Measurements from ENCODE around the gene TMEM8B. TPM values are rescaled to one million over a fixed set of nuclear protein-coding genes. Genes with fewer than 3 reads are reported as not detected.

The TMEM8B gene
- total RNA-seq, 1 experiment from 2014 or later: 9.3 TPM

GRCh38 chr9:35891646-35892045 lies 62.6 kb downstream of the TMEM8B start:
- no peak overlapping the region for H2BK12ac ChIP-seq (ENCODE audit: insufficient read length, low read depth, low read length)
- TF ChIP-seq CTCF (conservative IDR thresholded peaks at IDR 0.05): no peak
- no peak overlapping the region for H2BK20ac ChIP-seq (ENCODE audit: low read depth, low read length, poor library complexity, severe bottlenecking)
- H4K5ac ChIP-seq (ENCODE audit: insufficient read length, low read depth, low read length): no peak overlapping the region
- no peak overlapping the region for H3K18ac ChIP-seq (ENCODE audit: insufficient read length, low read depth, low read length)
- H2AK5ac ChIP-seq (ENCODE audit: insufficient read length, low read length): no peak overlapping the region
- H3K14ac ChIP-seq (ENCODE audit: insufficient read depth, low read length): no peak overlapping the region
- H3K23ac ChIP-seq (ENCODE audit: insufficient read length, low read depth, low read length): no peak overlapping the region
- H4K91ac ChIP-seq (ENCODE audit: insufficient read length, low read depth, low read length): no peak overlapping the region
- Mint-ChIP-seq H3K36me3 (ENCODE audit: insufficient read depth in 1 of 3, low read depth in 3 of 3) (no peaks in the 10 kb centered on the region), H3K9me3 (no peaks in the 10 kb centered on the region), H3K27ac (no peak overlapping the region; a peak in 1 of 7 replicates), H3K4me3 (no peak overlapping the region), H3K4me1 (no peaks in the 10 kb centered on the region), H3K27me3 (ENCODE audit: low read depth) (peaks cover 15% of the 10 kb centered on the region)
- no peaks in the 10 kb centered on the region for H3K9me3 ChIP-seq (ENCODE audit: control insufficient read depth, low read depth, low read length)
- no peak overlapping the region for H3K4ac ChIP-seq (ENCODE audit: low read depth, low read length)
- H2BK5ac ChIP-seq (ENCODE audit: insufficient read length, low read length): no peak overlapping the region
- H2AFZ ChIP-seq (ENCODE audit: low read length): no peak overlapping the region
- H2BK15ac ChIP-seq (ENCODE audit: low read depth, low read length): no peak overlapping the region
- no peak overlapping the region for H3K56ac ChIP-seq (ENCODE audit: insufficient read length, low read depth, low read length)
- DNase-seq: no peak
- no peaks in the 10 kb centered on the region for H3K79me2 ChIP-seq (ENCODE audit: insufficient read depth, low read length)
- no peak overlapping the region for H3K9ac ChIP-seq (ENCODE audit: extremely low read depth, insufficient read length, low read length)
- H4K8ac ChIP-seq (replicated peaks; ENCODE audit: insufficient read length, low read depth, low read length): no peak overlapping the region
- H3K4me1 ChIP-seq (ENCODE audit: insufficient read depth, low read length): no peaks in the 10 kb centered on the region
- no peaks in the 10 kb centered on the region for H3K79me1 ChIP-seq (ENCODE audit: insufficient read depth, low read depth, low read length, poor library complexity, severe bottlenecking)
- H3K27ac ChIP-seq (ENCODE audit: insufficient read length, low read depth, low read length): no peak overlapping the region
- H3K27me3 ChIP-seq (ENCODE audit: insufficient read depth, low read length): no peaks in the 10 kb centered on the region
- H2BK120ac ChIP-seq (ENCODE audit: low read depth, low read length, poor library complexity, severe bottlenecking): no peak overlapping the region
- no CpG with 5 or more reads among the region's 3 CpGs for WGBS (ENCODE audit: extremely low coverage, insufficient read length, low lambda C conversion rate)
- H4K20me1 ChIP-seq (ENCODE audit: control insufficient read depth, insufficient read depth, insufficient read length): no peaks in the 10 kb centered on the region
- H3T11ph ChIP-seq (ENCODE audit: low read length): no peak overlapping the region
- no peaks in the 10 kb centered on the region for H3K23me2 ChIP-seq (ENCODE audit: insufficient read length, low read depth, low read length, poor library complexity, severe bottlenecking)
- no peak overlapping the region for H3K4me2 ChIP-seq (ENCODE audit: insufficient read depth, insufficient read length, low read length)
